Amniotic stem cell (primary cell): Measurements from ENCODE around the gene WNK2.

Experiments
- DNase-seq: peaks from one replicate; lab custom pipeline; 2025; lab: John Stamatoyannopoulos, UW

The WNK2 gene

GRCh38 chr9:93200449-93200742 is 16.5 kb downstream of the WNK2 start:
- no peak for DNase-seq

GRCh38 chr9:93200989-93201334 is 17.0 kb downstream of the WNK2 start:
- no peak for DNase-seq

GRCh38 chr9:93203026-93203717 is 19.2 kb downstream of the WNK2 start:
- no peak for DNase-seq

- no peak for DNase-seq
Measured at GRCh38 chr9:93203718-93204469, 20.0 kb downstream of the WNK2 start.

- DNase-seq, result no peak
Measured at GRCh38 chr9:93204470-93205043, 20.6 kb downstream of the WNK2 start.

GRCh38 chr9:93205045-93205768 is 21.3 kb downstream of the WNK2 start:
- no peak for DNase-seq

GRCh38 chr9:93205896-93206575 is 22.1 kb downstream of the WNK2 start:
- no peak for DNase-seq

- DNase-seq, result no peak
Measured at GRCh38 chr9:93206576-93207155, 22.7 kb downstream of the WNK2 start.

GRCh38 chr9:93207326-93207814 is 23.4 kb downstream of the WNK2 start:
- peak; percentile 5 for DNase-seq

- DNase-seq, result no peak
Measured at GRCh38 chr9:93207860-93208734, 24.2 kb downstream of the WNK2 start.

GRCh38 chr9:93209097-93209496 is 25.2 kb downstream of the WNK2 start:
- no peak for DNase-seq

- DNase-seq, result no peak
Measured at GRCh38 chr9:93209576-93210323, 25.8 kb downstream of the WNK2 start.

GRCh38 chr9:93210324-93210973 is 26.5 kb downstream of the WNK2 start:
- DNase-seq, result no peak

- no peak for DNase-seq
Measured at GRCh38 chr9:93210974-93211653, 27.2 kb downstream of the WNK2 start.

- no peak for DNase-seq
Measured at GRCh38 chr9:93211654-93212001, 27.7 kb downstream of the WNK2 start.

- no peak for DNase-seq
Measured at GRCh38 chr9:93212409-93212808, 28.5 kb downstream of the WNK2 start.

GRCh38 chr9:93216073-93216365 is 32.1 kb downstream of the WNK2 start:
- DNase-seq, result no peak

GRCh38 chr9:93217706-93218105 is 33.8 kb downstream of the WNK2 start:
- DNase-seq, result no peak

- no peak for DNase-seq
Measured at GRCh38 chr9:93218161-93218560, 34.2 kb downstream of the WNK2 start.
